ENCODE data around the gene SCAI. TPM values are rescaled to one million over a fixed set of nuclear protein-coding genes. Genes with fewer than 3 reads are reported as not detected.
"Not testable (repeated sequence)": the region's sequence is repeated elsewhere in the genome, so short reads cannot be mapped to it uniquely, and the experiment has no call there.

SCAI gene
- polyA plus RNA-seq: 6.9 TPM
- long read RNA-seq, donor 1: 0 reads
- long read RNA-seq, donor 2: 0 reads
- long read RNA-seq, donor 3: 0 reads
- long read RNA-seq, donor 4: 0 reads
- long read RNA-seq, donor 5: 0 reads
- long read RNA-seq, donor 6, full-length matches to known transcripts: 1 of 1 reads
- long read RNA-seq, donor 6, partial matches to known transcripts: 0 of 1 reads
- long read RNA-seq, donor 6, other reads (novel, unspliced or antisense): 0 of 1 reads
- long read RNA-seq, donor 7: 0 reads
- long read RNA-seq, donor 8: 0 reads
- long read RNA-seq, donor 9: 0 reads
- long read RNA-seq, donor 10, partial matches to known transcripts: 0 of 1 reads
- long read RNA-seq, donor 10, other reads (novel, unspliced or antisense): 0 of 1 reads
- long read RNA-seq, donor 11: 0 reads

DNA sequence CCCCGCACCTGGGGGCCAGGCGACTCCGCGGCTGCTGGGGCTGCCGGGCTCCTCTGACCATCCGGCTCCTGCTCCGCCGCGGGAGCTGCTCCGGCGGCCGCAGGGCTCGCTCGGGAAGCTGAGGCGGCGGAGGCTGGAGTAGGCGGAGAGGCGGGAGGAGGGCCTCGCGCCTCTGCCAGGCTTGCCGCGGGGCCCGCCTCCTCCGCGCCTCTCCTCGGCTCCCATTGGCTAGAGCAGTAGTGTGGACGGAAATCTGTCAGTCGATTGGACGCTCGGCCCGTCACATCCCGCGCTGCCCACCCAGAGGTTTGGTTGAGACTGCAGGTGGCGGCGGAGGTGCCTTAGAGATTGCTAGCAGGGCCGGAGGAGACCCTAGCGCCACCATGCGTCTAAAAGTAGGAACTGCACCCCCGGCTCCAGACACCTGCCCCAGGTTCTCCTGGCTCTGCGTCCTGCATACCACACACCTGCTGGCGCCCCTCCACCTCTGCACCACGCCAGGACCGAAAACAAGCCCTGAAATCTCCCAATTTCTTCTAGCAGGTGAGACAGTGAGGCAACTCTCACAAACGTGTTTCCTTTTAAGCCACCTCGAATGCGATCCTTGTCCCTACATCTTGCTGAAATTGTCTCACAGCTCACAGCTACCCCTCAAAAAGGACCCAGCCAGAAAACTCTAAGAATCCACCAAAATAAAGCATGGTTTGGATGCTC is at the start of gene SCAI:
Gene SCAI, minus strand, starts transcription at position 152 of the 714 bp plus-strand sequence. Its CDS starts 91 bp downstream, at position 61.
- Histone ChIP-seq H3K4me3 (ENCODE audit: low read length) (peak within 1 kb of the TSS; percentile 62), H3K36me3 (ENCODE audit: control insufficient read depth, insufficient read depth, low read length) (peaks cover 2% of the 10 kb centered on the region), H3K27me3 (ENCODE audit: control insufficient read depth, insufficient read depth, low read length) (no peaks in the 10 kb centered on the region), H3K9me3 (ENCODE audit: control insufficient read depth, low read depth, low read length) (no peaks in the 10 kb centered on the region), H3K27ac (ENCODE audit: low read length) (no peak within 1 kb of the TSS), H3K4me1 (ENCODE audit: control insufficient read depth, insufficient read depth, low read length) (peaks cover 3% of the 10 kb centered on the region)
- no CpG with 5 or more reads among the region's 46 CpGs for WGBS (ENCODE audit: insufficient coverage, low lambda C conversion rate)
- peak; percentile 99 for DNase-seq

DNA sequence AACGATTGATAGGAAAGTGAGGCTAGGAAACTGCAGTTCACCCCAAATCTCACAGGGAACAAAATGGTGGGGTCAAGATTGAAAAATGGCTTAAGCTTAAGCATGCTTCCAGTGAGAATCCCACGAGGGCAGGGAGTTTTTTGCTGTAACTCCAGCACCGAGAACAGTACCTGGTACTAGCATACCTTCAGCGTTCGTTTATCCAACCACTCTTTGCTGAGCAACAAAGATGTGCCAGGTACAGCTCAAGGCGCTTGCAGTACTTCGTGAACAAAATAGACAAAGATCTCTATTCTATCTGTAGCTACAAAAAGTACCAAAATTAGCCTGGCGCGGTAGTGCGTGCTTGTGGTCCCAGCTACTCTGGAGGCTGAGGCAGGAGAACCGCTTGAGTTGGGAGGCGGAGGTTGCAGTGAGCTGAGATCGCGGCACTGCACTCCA is 47.1 kb upstream of the SCAI start:
- no CpG with 5 or more reads among the region's 14 CpGs for WGBS (ENCODE audit: insufficient coverage, low lambda C conversion rate)
- Histone ChIP-seq H3K27me3 (ENCODE audit: control insufficient read depth, insufficient read depth, low read length) (no peaks in the 10 kb centered on the region), H3K4me1 (ENCODE audit: control insufficient read depth, insufficient read depth, low read length) (peaks cover 8% of the 10 kb centered on the region), H3K36me3 (ENCODE audit: control insufficient read depth, insufficient read depth, low read length) (no peaks in the 10 kb centered on the region), H3K4me3 (ENCODE audit: low read length) (peak overlapping the region; percentile 97), H3K9me3 (ENCODE audit: control insufficient read depth, low read depth, low read length) (no peaks in the 10 kb centered on the region), H3K27ac (ENCODE audit: low read length) (peak overlapping the region; percentile 72)
- DNase-seq: no peak

DNA sequence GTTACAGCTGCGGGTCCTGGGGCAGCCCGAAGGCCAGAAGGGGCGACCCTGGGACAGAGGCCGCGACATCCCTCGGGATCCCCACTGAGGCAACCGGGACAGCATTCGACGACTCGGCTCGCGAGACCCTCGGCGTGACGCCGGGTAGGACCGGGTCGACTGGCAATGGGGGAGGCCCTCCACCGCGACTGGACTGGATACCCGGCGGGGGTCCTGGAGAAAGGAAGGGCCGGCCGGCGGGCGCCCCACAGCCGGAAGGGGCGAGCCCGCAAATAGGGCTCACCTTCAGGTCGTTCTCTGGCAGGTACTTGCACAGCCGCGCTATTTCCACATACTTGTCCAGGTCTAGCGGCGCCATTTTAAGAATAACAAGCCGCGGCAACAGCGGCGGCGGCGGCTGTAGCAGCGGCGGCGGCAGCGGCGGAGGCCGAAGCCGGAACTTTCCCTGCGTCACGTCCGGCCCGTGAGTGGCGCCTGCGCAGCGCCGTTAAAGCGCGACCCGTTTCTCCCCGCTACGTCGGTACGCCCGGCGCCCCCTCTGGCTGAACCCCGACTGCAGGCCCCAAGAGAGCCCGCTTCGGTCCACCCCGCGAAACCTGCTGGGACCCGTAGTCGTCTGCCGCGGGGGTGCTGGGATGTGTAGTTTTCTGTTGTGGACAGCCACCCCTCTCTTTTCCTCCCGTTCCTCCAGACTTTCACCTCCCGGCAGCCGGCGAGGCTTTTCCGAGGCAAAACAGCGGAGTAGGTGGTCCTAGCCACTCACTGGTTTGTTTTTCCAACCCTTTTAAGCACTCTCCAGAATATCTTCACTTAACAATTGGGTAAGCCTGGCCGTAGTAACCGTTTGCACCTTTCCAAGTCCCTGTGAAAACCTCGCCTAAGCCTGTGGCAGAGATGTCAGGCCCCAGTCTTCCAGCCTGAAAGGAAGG is 46.3 kb upstream of the SCAI start, which contains the start of gene PPP6C:
Gene PPP6C, minus strand, starts transcription at position 443 of the 929 bp plus-strand sequence. Its CDS starts 85 bp downstream, at position 358.
- Histone ChIP-seq H3K4me1 (ENCODE audit: control insufficient read depth, insufficient read depth, low read length) (peaks cover 8% of the 10 kb centered on the region), H3K9me3 (ENCODE audit: control insufficient read depth, low read depth, low read length) (no peaks in the 10 kb centered on the region), H3K27ac (ENCODE audit: low read length) (peak within 1 kb of the TSS; percentile 82), H3K27me3 (ENCODE audit: control insufficient read depth, insufficient read depth, low read length) (no peaks in the 10 kb centered on the region), H3K36me3 (ENCODE audit: control insufficient read depth, insufficient read depth, low read length) (no peaks in the 10 kb centered on the region), H3K4me3 (ENCODE audit: low read length) (peak within 1 kb of the TSS; percentile 97)
- peak; percentile 98 to 99 for DNase-seq
- WGBS (ENCODE audit: insufficient coverage, low lambda C conversion rate): no CpG with 5 or more reads among the region's 82 CpGs

GRCh38 chr9:125189011-125189360 is 45.7 kb upstream of the SCAI start:
- peak overlapping the region; percentile 97 for H3K4me3 ChIP-seq (ENCODE audit: low read length)
- H3K27me3 ChIP-seq (ENCODE audit: control insufficient read depth, insufficient read depth, low read length): no peaks in the 10 kb centered on the region
- no peaks in the 10 kb centered on the region for H3K9me3 ChIP-seq (ENCODE audit: control insufficient read depth, low read depth, low read length)
- peaks cover 8% of the 10 kb centered on the region for H3K4me1 ChIP-seq (ENCODE audit: control insufficient read depth, insufficient read depth, low read length)
- WGBS (ENCODE audit: insufficient coverage, low lambda C conversion rate): no CpG with 5 or more reads among the region's 26 CpGs
- peak overlapping the region; percentile 82 for H3K27ac ChIP-seq (ENCODE audit: low read length)
- DNase-seq: no peak
- H3K36me3 ChIP-seq (ENCODE audit: control insufficient read depth, insufficient read depth, low read length): peaks cover 2% of the 10 kb centered on the region

DNA sequence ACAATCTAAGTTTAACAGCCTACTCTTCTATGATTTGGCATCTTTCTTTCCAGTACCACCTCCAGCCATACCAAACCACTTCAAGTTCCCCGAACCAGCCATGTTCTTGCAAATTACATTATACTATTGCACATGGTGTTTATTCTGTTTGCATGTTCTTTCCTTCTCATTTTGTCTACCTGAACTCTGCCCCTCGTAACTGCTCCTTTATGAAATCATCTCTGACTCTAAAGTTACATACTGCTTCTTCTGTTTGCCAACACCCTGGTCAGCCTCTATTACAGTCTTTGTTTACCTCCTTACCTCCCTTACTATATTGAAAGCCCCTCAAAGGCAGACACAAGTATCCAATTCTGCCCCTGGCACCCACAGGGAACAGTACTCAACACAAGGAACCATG is 40.2 kb upstream of the SCAI start:
- H3K4me3 ChIP-seq (ENCODE audit: low read length): no peak overlapping the region
- H3K4me1 ChIP-seq (ENCODE audit: control insufficient read depth, insufficient read depth, low read length): peaks cover 5% of the 10 kb centered on the region
- H3K27me3 ChIP-seq (ENCODE audit: control insufficient read depth, insufficient read depth, low read length): no peaks in the 10 kb centered on the region
- DNase-seq: peak in 1 of 2 donors; percentile 24
- 44% methylated on average over 1 of the region's 2 CpGs for WGBS (ENCODE audit: insufficient coverage, low lambda C conversion rate)
- H3K36me3 ChIP-seq (ENCODE audit: control insufficient read depth, insufficient read depth, low read length): peaks cover 2% of the 10 kb centered on the region
- H3K9me3 ChIP-seq (ENCODE audit: control insufficient read depth, low read depth, low read length): no peaks in the 10 kb centered on the region
- no peak overlapping the region for H3K27ac ChIP-seq (ENCODE audit: low read length)

DNA sequence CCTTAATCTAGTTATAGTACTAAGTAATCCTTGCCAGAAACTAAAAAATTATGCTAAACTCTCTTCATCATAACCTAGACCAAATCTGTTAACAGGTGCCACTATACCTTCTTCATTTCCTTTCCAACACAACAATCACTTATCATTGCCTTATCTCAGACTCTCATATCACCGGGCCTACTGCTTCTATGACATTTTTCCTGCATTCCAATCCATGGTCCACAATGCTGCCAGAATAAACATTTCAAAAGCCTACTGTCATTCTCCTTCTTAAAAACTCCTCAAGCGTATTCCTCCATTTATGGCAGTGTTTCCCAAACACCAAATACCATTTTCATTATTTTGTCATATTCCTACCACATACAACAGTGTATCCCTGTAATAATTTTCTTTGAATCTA is 39.7 kb upstream of the SCAI start:
- peaks cover 5% of the 10 kb centered on the region for H3K4me1 ChIP-seq (ENCODE audit: control insufficient read depth, insufficient read depth, low read length)
- WGBS (ENCODE audit: insufficient coverage, low lambda C conversion rate): 100% methylated on average over 1 of the region's 2 CpGs

GRCh38 chr9:125181756-125182155 is 38.4 kb upstream of the SCAI start:
- H3K27ac ChIP-seq (ENCODE audit: low read length); DNase-seq; H3K36me3 ChIP-seq (ENCODE audit: control insufficient read depth, insufficient read depth, low read length); H3K27me3 ChIP-seq (ENCODE audit: control insufficient read depth, insufficient read depth, low read length); H3K4me1 ChIP-seq (ENCODE audit: control insufficient read depth, insufficient read depth, low read length); H3K4me3 ChIP-seq (ENCODE audit: low read length); H3K9me3 ChIP-seq (ENCODE audit: control insufficient read depth, low read depth, low read length): not testable (repeated sequence)
- WGBS (ENCODE audit: insufficient coverage, low lambda C conversion rate): no CpG with 5 or more reads among the region's 4 CpGs

More for the DNA sequence above, 39.7 kb upstream of the SCAI start:
- Histone ChIP-seq H3K4me3 (ENCODE audit: low read length) (no peak overlapping the region), H3K36me3 (ENCODE audit: control insufficient read depth, insufficient read depth, low read length) (peaks cover 2% of the 10 kb centered on the region), H3K27me3 (ENCODE audit: control insufficient read depth, insufficient read depth, low read length) (no peaks in the 10 kb centered on the region), H3K9me3 (ENCODE audit: control insufficient read depth, low read depth, low read length) (no peaks in the 10 kb centered on the region), H3K27ac (ENCODE audit: low read length) (no peak overlapping the region)
- DNase-seq: no peak

DNA sequence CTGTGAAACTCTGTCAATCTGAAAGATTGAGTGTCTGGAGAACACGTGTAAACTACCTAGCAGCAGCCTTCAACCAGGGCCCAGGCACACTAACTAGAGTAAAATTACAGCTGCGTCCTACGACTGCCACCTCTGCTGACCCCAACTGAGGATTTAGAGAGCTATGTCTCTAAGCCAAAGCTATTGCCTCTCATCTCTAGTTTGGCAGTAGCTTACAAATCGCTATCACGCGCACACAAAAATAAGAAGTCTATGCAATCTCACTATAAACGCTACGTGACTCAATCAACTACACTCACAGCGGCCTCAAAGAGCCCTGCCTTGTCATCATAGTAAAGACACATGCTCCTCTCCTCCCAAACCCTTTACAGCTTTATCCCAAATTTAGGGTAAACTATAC is 37.5 kb upstream of the SCAI start:
- Histone ChIP-seq H3K4me3 (ENCODE audit: low read length) (no peak overlapping the region), H3K36me3 (ENCODE audit: control insufficient read depth, insufficient read depth, low read length) (peaks cover 5% of the 10 kb centered on the region), H3K4me1 (ENCODE audit: control insufficient read depth, insufficient read depth, low read length) (peaks cover 4% of the 10 kb centered on the region), H3K27me3 (ENCODE audit: control insufficient read depth, insufficient read depth, low read length) (no peaks in the 10 kb centered on the region), H3K9me3 (ENCODE audit: control insufficient read depth, low read depth, low read length) (no peaks in the 10 kb centered on the region), H3K27ac (ENCODE audit: low read length) (no peak overlapping the region)
- 100% methylated on average over 2 of the region's 9 CpGs for WGBS (ENCODE audit: insufficient coverage, low lambda C conversion rate)
- DNase-seq: no peak

GRCh38 chr9:125179776-125180175 is 36.4 kb upstream of the SCAI start:
- not testable (repeated sequence) for DNase-seq; H3K9me3 ChIP-seq (ENCODE audit: control insufficient read depth, low read depth, low read length); H3K4me1 ChIP-seq (ENCODE audit: control insufficient read depth, insufficient read depth, low read length); H3K36me3 ChIP-seq (ENCODE audit: control insufficient read depth, insufficient read depth, low read length); H3K27me3 ChIP-seq (ENCODE audit: control insufficient read depth, insufficient read depth, low read length); H3K27ac ChIP-seq (ENCODE audit: low read length); H3K4me3 ChIP-seq (ENCODE audit: low read length)
- no CpG with 5 or more reads among the region's 4 CpGs for WGBS (ENCODE audit: insufficient coverage, low lambda C conversion rate)

DNA sequence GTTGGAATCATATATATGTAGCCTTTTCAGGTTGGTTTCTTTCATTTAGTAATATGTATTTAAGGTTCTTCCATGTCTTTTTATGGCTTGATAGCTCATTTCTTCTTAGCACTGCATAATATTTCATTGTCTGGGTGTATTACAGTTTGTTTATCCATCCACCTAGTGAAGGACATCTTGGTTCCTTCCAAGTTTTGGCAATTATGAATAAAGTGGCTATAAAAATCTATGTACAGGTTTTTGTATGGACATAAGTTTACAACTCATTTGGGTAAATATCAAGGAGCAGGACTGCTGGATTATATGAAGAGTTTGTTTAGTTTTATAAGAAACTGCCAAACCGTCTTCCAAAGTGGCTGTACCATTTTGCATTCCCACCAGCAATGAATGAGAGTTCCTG is 34.6 kb upstream of the SCAI start:
- no CpG with 5 or more reads among the region's 1 CpG for WGBS (ENCODE audit: insufficient coverage, low lambda C conversion rate)
- no peak for DNase-seq
- Histone ChIP-seq H3K9me3 (ENCODE audit: control insufficient read depth, low read depth, low read length) (no peaks in the 10 kb centered on the region), H3K36me3 (ENCODE audit: control insufficient read depth, insufficient read depth, low read length) (peaks cover 4% of the 10 kb centered on the region), H3K27me3 (ENCODE audit: control insufficient read depth, insufficient read depth, low read length) (no peaks in the 10 kb centered on the region), H3K4me3 (ENCODE audit: low read length) (no peak overlapping the region), H3K4me1 (ENCODE audit: control insufficient read depth, insufficient read depth, low read length) (no peaks in the 10 kb centered on the region), H3K27ac (ENCODE audit: low read length) (no peak overlapping the region)
